ENCODE measurements around the gene GTF3C2.

The GTF3C2 gene

GRCh38 chr2:27376866-27377617, 20.5 kb upstream of the GTF3C2 start:
- H3K4me3 ChIP-seq (ENCODE audit: low read depth, low read length) = no peak overlapping the region
- DNase-seq (ENCODE audit: low read depth) = no peak
- TF ChIP-seq CTCF (IDR thresholded peaks at IDR 0.05; ENCODE audit: insufficient read depth, low read depth, low read length, missing control alignments) = no peak

- no peak for DNase-seq (ENCODE audit: low read depth)
- H3K4me3 ChIP-seq (ENCODE audit: low read depth, low read length) = no peak overlapping the region
- TF ChIP-seq CTCF (IDR thresholded peaks at IDR 0.05; ENCODE audit: insufficient read depth, low read depth, low read length, missing control alignments) = no peak
Measured at GRCh38 chr2:27376151-27376865, 19.7 kb upstream of the GTF3C2 start.

GRCh38 chr2:27375513-27376099, 19.0 kb upstream of the GTF3C2 start:
- no peak for DNase-seq (ENCODE audit: low read depth)
- H3K4me3 ChIP-seq (ENCODE audit: low read depth, low read length) = no peak overlapping the region
- TF ChIP-seq CTCF (IDR thresholded peaks at IDR 0.05; ENCODE audit: insufficient read depth, low read depth, low read length, missing control alignments) = no peak

- no peak for DNase-seq (ENCODE audit: low read depth)
- no peak for TF ChIP-seq CTCF (IDR thresholded peaks at IDR 0.05; ENCODE audit: insufficient read depth, low read depth, low read length, missing control alignments)
- no peak overlapping the region for H3K4me3 ChIP-seq (ENCODE audit: low read depth, low read length)
Measured at GRCh38 chr2:27373567-27373966, 17.0 kb upstream of the GTF3C2 start.

- H3K4me3 ChIP-seq (ENCODE audit: low read depth, low read length) = no peak overlapping the region
- no peak for DNase-seq (ENCODE audit: low read depth)
- no peak for TF ChIP-seq CTCF (IDR thresholded peaks at IDR 0.05; ENCODE audit: insufficient read depth, low read depth, low read length, missing control alignments)
Measured at GRCh38 chr2:27372937-27373336, 16.4 kb upstream of the GTF3C2 start.

- peak overlapping the region; percentile 88 for H3K4me3 ChIP-seq (ENCODE audit: low read depth, low read length)
- peak; percentile 81 for DNase-seq (ENCODE audit: low read depth)
- TF ChIP-seq CTCF (IDR thresholded peaks at IDR 0.05; ENCODE audit: insufficient read depth, low read depth, low read length, missing control alignments) = no peak
Measured at GRCh38 chr2:27370816-27371620, 14.5 kb upstream of the GTF3C2 start.
